ENCODE measurements around the gene BEND3.
"Not testable (repeated sequence)": the region's sequence is repeated elsewhere in the genome, so short reads cannot be mapped to it uniquely, and the experiment has no call there.

BEND3 gene

DNA sequence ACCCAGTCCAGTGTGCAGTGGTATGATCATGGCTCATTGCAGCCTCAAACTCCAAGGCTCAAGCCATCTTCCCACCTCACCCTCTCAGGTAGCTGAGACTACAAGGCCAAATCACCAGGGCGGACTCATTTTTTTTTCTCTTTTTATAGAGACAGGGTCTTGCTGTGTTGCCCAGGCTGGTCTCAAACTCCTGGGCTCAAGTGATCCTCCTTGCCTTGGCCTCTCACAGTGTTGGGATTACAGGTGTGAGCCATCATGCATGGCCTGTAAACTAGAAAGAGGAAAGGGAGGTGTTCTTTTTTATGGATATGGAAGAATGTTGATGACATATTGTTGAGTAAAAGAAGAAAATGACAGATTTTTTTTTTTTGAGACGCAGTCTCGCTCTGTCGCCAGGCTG is 5.1 kb upstream of the BEND3 start:
- no peak for DNase-seq

GRCh38 chr6:107118976-107119375 is 3.7 kb upstream of the BEND3 start:
- no peak for DNase-seq

DNA sequence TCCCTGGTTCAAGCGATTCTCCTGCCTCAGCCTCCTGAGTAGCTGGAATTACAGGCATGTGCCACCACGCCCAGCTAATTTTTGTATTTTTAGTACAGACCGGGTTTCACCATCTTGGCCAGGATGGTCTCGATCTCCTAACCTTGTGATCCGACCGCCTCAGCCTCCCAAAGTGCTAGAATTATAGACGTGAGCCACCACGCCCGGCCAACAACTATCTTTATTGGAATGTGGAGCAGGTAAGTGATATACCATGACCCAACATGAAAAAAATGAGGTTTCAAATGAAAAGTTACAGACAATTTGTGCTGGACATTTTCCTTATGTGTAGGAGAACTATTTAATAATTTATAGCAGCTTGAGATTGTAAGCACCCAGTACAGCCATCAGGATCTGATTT is 3.2 kb upstream of the BEND3 start:
- DNase-seq = not testable (repeated sequence)

DNA sequence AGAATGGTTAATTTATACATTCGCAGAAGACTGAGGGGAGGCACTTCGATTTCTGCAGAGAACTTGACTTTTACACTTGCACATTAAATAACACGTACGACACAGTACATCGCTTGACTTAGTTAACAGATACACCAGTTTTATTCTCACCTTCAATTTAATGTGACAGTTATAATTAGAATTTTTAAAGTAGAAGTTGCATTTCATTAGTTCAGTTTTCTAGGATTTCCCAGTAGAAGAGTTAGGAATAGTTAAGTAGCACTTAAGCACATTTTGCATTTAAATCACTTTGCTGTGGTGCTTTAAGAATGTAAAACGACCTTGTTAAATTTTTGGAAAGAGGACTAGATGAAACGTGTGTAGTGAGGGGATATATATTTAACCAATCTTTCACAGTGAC is 1.6 kb upstream of the BEND3 start:
- DNase-seq = no peak

- no peak for DNase-seq
These were observed 1.1 kb upstream of the BEND3 start for GRCh38 chr6:107116328-107116892.

DNA sequence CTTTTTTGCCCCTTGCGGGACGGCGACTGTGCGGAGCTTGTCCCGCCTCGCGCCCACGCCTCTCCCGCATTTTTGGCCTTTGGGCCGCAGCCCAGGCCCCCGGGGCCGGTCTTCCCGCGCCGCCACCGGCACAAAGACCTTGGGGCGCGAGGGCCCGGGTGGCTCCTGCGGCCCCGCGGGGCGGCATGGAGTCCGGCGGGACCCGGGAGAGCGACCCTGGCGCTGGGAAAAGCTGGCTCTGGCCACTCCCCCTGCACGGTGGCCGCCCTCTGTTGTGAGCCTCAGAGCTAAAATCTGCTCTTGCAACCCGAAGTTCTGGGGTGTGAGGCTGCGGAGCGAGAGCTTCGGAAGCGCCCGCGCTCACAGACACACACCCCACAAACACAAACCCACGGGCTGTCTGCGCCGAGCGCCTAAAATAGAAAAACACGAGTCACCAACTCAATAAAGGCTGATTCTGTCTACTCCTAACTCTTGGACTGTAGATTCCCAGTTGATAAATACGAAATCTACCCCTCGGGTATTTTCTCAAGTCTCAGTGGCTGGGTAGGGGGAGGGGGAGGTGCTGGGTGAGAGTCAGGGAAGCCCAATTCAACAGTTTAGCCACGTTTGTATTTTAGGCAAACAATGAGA is 496 bp upstream of the BEND3 start:
- no peak for DNase-seq

GRCh38 chr6:107114213-107114925 is 946 bp downstream of the BEND3 start:
- peak; percentile 54 for DNase-seq

DNA sequence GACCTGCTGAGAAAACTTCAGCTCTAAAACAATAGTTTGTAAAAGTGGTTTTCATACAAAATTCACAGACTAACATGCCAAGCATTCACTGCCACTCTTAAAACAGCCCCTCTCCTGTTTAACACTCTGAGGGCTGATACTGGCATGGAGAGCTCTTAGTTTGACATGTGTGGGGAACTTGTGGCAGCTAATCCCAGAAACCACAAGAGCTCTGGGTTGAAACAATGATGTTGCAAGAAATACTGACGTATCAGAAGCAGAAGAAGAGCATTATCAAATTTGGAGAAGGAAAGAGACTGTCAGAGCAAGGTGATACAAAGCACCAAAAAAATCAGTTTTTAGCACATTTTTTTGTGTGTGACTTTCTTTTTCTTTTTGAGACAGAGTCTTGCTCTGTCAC is 5.1 kb downstream of the BEND3 start:
- DNase-seq = no peak

GRCh38 chr6:107108201-107108890 is 7.0 kb downstream of the BEND3 start:
- no peak for DNase-seq

DNA sequence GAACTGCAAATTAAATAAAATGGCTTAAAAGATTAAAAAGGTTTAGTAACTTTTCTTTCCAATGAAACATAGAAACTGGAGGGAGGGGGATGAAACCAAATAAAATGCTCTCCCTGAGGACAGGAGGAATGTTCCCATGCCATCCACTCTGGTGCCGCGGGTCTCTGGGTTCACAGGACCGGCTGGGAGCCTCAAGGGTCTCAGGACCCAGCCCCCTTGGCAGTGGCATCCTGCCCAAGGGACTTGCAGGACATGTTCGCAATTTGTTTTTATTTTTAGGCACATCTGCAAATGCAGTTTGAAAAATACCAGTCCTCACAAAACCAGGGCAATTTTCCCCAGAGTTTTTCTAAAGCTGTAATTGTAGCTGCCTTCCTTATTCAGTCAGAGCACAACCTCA is 7.5 kb downstream of the BEND3 start:
- no peak for DNase-seq

GRCh38 chr6:107106165-107106564 is 9.2 kb downstream of the BEND3 start:
- no peak for DNase-seq

GRCh38 chr6:107105511-107106116 is 9.7 kb downstream of the BEND3 start:
- no peak for DNase-seq

- DNase-seq = no peak
These were observed 12.2 kb downstream of the BEND3 start for GRCh38 chr6:107103082-107103481.

GRCh38 chr6:107102414-107102805 is 12.9 kb downstream of the BEND3 start:
- no peak for DNase-seq

GRCh38 chr6:107101686-107102413 is 13.5 kb downstream of the BEND3 start:
- DNase-seq = no peak

DNA sequence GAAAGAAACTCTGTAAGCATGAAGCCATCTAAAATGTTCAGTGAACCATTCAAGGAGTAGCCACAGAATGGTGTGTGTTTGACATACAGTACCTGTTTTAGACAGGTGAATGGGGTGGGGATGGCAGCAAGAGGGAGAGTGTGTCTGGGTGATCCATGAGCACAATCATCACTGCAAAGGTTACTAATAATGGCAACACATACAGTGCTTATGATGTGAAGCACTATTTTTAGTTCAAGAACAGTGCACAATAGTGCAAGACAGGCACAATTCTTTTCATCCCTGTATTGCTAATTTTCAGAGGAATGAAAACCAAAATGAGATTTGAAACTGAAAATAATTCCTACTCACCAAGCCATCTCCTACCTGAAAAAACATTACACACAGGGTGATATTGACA is 14.1 kb downstream of the BEND3 start:
- DNase-seq = no peak

- no peak for DNase-seq
These were observed 16.6 kb downstream of the BEND3 start for GRCh38 chr6:107098436-107099307.

DNA sequence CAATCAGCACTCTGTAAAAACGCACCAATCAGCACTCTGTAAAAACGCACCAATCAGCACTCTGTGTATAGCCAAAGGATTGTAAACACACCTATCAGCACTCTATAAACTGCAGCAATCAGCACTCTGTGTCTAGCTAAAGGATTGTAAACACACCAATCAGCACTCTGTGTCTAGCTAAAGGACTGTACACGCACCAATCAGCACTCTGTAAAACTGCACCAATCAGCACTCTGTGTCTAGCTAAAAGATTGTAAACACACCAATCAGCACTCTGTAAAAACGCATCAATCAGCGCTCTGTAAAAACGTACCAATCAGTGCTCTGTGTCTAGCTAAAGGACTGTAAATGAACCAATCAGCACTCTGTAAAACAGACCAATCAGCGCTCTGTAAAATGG is 30.9 kb downstream of the BEND3 start:
- not testable (repeated sequence) for DNase-seq

GRCh38 chr6:107083921-107084320 is 31.4 kb downstream of the BEND3 start:
- DNase-seq = no peak

GRCh38 chr6:107083047-107083768 is 32.1 kb downstream of the BEND3 start:
- no peak for DNase-seq

- no peak for DNase-seq
These were observed 33.3 kb downstream of the BEND3 start for GRCh38 chr6:107082045-107082444.

Data from activated CD4-positive, alpha-beta T cell treated with anti-CD3 and anti-CD28 coated beads for 1 hour (primary cell).